ENCODE data around the gene SLIT3.

The SLIT3 gene

DNA sequence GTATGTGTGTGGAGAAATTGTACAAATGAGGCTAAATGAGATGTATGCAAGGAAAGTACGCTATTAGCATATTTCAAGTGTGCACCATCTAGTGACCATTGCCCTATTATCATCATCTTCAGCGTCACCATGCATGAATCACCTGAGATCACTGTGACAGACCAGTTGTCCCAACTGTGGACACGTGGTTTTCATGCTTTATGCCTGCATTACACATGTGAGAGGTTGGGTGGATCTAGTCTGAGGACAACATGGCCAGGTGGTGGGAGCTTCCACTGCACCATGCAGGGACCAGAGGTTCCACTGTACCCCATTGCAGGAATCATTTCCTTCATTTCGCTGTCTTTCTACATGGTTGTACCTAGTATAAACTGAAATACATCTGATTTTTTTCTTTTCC, 329.8 kb downstream of the SLIT3 start:
- Histone ChIP-seq H3K9ac (ENCODE audit: low read depth in 1 of 2, low read length in 2 of 2) (no peak overlapping the region), H3K27ac (ENCODE audit: low read depth, low read length) (no peak overlapping the region), H3K4me1 (ENCODE audit: control insufficient read depth in 1 of 2, insufficient read depth in 2 of 2, low read length in 2 of 2) (no peaks in the 10 kb centered on the region), H3K27me3 (ENCODE audit: control insufficient read depth in 1 of 2, insufficient read depth in 2 of 2, low read length in 2 of 2) (no peaks in the 10 kb centered on the region), H3K36me3 (ENCODE audit: control insufficient read depth in 1 of 2, insufficient read depth in 2 of 2, low read length in 2 of 2) (no peaks in the 10 kb centered on the region), H3K9me3 (ENCODE audit: control insufficient read depth in 1 of 2, low read length in 2 of 2) (no peaks in the 10 kb centered on the region), H3K4me3 (ENCODE audit: low read depth in 1 of 2, low read length in 2 of 2) (no peak overlapping the region)

DNA sequence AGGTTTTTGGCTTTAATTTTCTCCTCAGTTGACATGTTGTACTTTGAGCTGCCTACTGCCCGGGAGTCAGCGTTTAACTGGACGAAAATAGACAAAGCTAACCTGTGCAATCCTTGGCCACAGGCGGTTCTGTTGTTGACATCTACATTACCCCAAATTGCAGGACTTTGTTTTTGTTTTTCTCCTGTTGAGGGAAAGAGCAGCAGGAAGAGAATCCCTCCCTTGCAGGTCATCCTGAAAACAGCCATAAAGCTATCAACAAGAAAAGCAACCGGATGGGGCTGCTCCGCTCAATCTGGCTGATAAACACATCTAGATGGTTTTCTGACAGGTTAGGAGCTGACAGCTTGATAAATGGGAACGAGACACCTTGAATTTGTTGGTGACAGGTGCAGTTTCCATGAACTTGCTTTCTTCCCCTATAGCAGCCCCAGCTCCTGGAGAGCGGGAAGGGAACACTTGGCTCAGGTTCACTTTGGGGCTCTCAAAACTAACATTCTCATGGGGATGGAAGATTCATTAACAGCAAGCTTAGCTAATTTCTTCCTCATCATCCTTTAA, 331.5 kb downstream of the SLIT3 start:
- no peaks in the 10 kb centered on the region for H3K27me3 ChIP-seq (ENCODE audit: control insufficient read depth in 1 of 2, insufficient read depth in 2 of 2, low read length in 2 of 2)
- H3K27ac ChIP-seq (ENCODE audit: low read depth, low read length): no peak overlapping the region

DNA sequence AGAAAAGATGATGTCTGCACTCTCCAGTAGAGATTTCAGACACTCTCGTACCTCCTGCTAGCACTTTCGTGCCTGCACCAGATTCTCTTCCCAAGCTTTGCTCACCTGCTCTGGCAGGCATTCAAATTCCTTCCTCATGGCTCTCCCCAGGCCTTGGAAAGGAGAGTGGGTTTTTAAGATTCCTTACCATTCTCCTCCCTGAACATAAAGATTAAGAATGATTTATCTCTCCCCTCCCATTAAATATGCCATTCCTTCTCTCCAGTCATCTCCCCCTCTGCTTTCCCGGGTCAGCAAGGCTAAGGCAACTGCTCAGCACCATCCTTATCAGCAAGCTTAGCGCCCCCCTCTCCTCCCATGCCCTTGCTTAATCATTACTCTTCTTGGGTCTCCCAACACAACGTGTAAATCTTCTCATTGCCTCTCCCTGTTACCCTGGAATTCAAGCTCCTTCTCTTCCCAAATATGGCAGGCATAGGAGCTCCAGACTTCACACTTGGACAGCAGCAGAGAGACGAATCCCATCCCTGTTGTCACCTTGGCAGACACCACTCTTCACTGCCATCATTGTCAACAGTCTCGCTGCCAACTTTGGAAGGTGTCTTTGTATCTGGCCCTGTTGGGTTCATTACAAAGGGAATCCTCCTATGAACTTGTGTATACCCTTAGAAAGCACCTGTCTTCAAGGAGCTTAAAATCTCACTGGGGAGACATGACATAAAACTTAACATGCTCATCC, 332.9 kb downstream of the SLIT3 start:
- H3K4me3 ChIP-seq (ENCODE audit: low read depth in 1 of 2, low read length in 2 of 2): no peak overlapping the region
- no peak overlapping the region for H3K27ac ChIP-seq (ENCODE audit: low read depth, low read length)

More for the DNA sequence above, 331.5 kb downstream of the SLIT3 start:
- H3K36me3 ChIP-seq (ENCODE audit: control insufficient read depth in 1 of 2, insufficient read depth in 2 of 2, low read length in 2 of 2): no peaks in the 10 kb centered on the region
- H3K4me1 ChIP-seq (ENCODE audit: control insufficient read depth in 1 of 2, insufficient read depth in 2 of 2, low read length in 2 of 2): no peaks in the 10 kb centered on the region
- H3K4me3 ChIP-seq (ENCODE audit: low read depth in 1 of 2, low read length in 2 of 2): no peak overlapping the region
- H3K9me3 ChIP-seq (ENCODE audit: control insufficient read depth in 1 of 2, low read length in 2 of 2): no peaks in the 10 kb centered on the region
- H3K9ac ChIP-seq (ENCODE audit: low read depth in 1 of 2, low read length in 2 of 2): no peak overlapping the region

DNA sequence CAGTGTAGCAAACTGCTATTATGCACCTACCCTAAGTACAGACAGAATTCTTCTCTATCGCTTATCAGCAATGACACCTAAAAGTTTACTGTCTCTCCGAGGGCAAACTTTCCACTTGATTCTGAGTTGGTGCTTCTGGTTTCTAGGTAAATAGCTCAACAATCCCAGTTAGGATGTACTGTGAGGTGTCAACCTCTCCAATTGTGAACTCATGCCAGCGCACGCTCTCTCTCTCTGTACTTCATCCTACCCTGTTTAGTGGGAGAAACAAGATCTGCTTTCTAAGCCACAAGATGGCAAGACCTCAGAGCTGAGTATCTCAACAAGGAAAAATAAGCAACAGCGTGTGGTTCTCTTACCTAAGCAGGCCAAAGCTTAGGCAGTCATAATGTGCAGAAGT, 335.3 kb downstream of the SLIT3 start:
- no peak overlapping the region for H3K27ac ChIP-seq (ENCODE audit: low read depth, low read length)

More for the DNA sequence above, 332.9 kb downstream of the SLIT3 start:
- no peak overlapping the region for H3K9ac ChIP-seq (ENCODE audit: low read depth in 1 of 2, low read length in 2 of 2)
- H3K9me3 ChIP-seq (ENCODE audit: control insufficient read depth in 1 of 2, low read length in 2 of 2): no peaks in the 10 kb centered on the region
- no peaks in the 10 kb centered on the region for H3K27me3 ChIP-seq (ENCODE audit: control insufficient read depth in 1 of 2, insufficient read depth in 2 of 2, low read length in 2 of 2)
- H3K4me1 ChIP-seq (ENCODE audit: control insufficient read depth in 1 of 2, insufficient read depth in 2 of 2, low read length in 2 of 2): no peaks in the 10 kb centered on the region
- H3K36me3 ChIP-seq (ENCODE audit: control insufficient read depth in 1 of 2, insufficient read depth in 2 of 2, low read length in 2 of 2): no peaks in the 10 kb centered on the region

DNA sequence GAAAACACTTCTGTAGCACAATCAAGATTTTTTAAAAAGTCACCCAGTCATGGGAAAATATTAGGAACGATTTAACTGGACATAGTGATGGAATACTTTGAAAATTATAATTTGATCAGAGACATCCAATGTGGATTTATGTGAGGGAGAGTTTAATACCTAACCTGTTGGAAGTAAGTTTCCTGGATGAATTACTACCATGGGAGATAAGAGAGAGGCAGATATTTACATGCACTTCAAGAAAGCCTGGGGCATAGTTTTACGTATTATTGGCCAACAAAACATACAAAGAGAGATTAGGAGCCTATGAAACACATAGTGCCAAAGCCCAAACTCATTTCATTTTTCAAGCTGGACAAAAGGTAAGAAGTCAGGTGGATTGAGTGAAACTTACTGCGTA, 336.8 kb downstream of the SLIT3 start:
- no peaks in the 10 kb centered on the region for H3K4me1 ChIP-seq (ENCODE audit: control insufficient read depth in 1 of 2, insufficient read depth in 2 of 2, low read length in 2 of 2)
- no peak overlapping the region for H3K27ac ChIP-seq (ENCODE audit: low read depth, low read length)
- no peaks in the 10 kb centered on the region for H3K9me3 ChIP-seq (ENCODE audit: control insufficient read depth in 1 of 2, low read length in 2 of 2)
- H3K4me3 ChIP-seq (ENCODE audit: low read depth in 1 of 2, low read length in 2 of 2): no peak overlapping the region
- no peaks in the 10 kb centered on the region for H3K36me3 ChIP-seq (ENCODE audit: control insufficient read depth in 1 of 2, insufficient read depth in 2 of 2, low read length in 2 of 2)
- no peaks in the 10 kb centered on the region for H3K27me3 ChIP-seq (ENCODE audit: control insufficient read depth in 1 of 2, insufficient read depth in 2 of 2, low read length in 2 of 2)
- no peak overlapping the region for H3K9ac ChIP-seq (ENCODE audit: low read depth in 1 of 2, low read length in 2 of 2)

More for the DNA sequence above, 335.3 kb downstream of the SLIT3 start:
- no peaks in the 10 kb centered on the region for H3K27me3 ChIP-seq (ENCODE audit: control insufficient read depth in 1 of 2, insufficient read depth in 2 of 2, low read length in 2 of 2)
- no peak overlapping the region for H3K9ac ChIP-seq (ENCODE audit: low read depth in 1 of 2, low read length in 2 of 2)
- H3K36me3 ChIP-seq (ENCODE audit: control insufficient read depth in 1 of 2, insufficient read depth in 2 of 2, low read length in 2 of 2): no peaks in the 10 kb centered on the region
- no peaks in the 10 kb centered on the region for H3K4me1 ChIP-seq (ENCODE audit: control insufficient read depth in 1 of 2, insufficient read depth in 2 of 2, low read length in 2 of 2)
- H3K9me3 ChIP-seq (ENCODE audit: control insufficient read depth in 1 of 2, low read length in 2 of 2): no peaks in the 10 kb centered on the region
- H3K4me3 ChIP-seq (ENCODE audit: low read depth in 1 of 2, low read length in 2 of 2): no peak overlapping the region

DNA sequence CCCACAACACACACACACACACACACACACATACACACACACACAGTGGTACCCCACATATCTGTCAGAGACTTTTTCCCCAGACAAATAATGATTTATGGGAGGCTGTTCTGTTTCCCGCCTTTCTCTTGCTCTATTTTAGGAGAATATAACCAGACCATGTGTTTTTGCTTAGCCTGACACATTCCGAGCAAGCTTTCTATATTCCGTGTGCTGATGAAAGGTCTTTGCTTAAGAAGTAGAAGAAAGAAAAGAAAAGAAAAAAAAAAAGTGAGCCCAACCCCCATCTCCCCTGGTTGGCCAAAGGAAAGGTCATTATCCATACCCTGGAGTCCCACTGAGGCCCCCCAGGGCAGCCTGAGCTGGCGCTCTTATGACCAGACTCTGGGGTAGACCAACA, 338.6 kb downstream of the SLIT3 start:
- no peak overlapping the region for H3K4me3 ChIP-seq (ENCODE audit: low read depth in 1 of 2, low read length in 2 of 2)
- no peaks in the 10 kb centered on the region for H3K4me1 ChIP-seq (ENCODE audit: control insufficient read depth in 1 of 2, insufficient read depth in 2 of 2, low read length in 2 of 2)
- H3K9ac ChIP-seq (ENCODE audit: low read depth in 1 of 2, low read length in 2 of 2): no peak overlapping the region
- no peaks in the 10 kb centered on the region for H3K36me3 ChIP-seq (ENCODE audit: control insufficient read depth in 1 of 2, insufficient read depth in 2 of 2, low read length in 2 of 2)
- H3K27ac ChIP-seq (ENCODE audit: low read depth, low read length): no peak overlapping the region
- H3K9me3 ChIP-seq (ENCODE audit: control insufficient read depth in 1 of 2, low read length in 2 of 2): no peaks in the 10 kb centered on the region
- no peaks in the 10 kb centered on the region for H3K27me3 ChIP-seq (ENCODE audit: control insufficient read depth in 1 of 2, insufficient read depth in 2 of 2, low read length in 2 of 2)

DNA sequence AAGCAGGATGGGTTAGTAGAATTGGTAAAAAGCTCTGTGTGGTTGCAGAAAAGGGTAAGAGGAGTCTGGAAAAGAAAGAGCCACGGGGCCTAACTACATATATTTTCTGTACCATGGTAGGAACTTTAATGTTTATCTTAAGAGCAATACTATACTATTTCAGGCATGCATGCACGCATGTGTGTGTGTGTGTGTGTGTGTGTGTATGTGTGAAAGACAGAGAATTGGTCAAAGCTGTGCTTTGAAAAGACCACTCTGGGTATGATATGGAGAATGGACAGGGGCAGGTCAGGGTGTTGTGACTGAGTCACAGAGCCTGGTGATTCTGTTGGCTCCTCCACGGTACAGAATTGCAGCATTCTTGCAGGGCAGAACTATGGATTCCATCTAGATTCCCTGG, 339.3 kb downstream of the SLIT3 start:
- H3K4me1 ChIP-seq (ENCODE audit: control insufficient read depth in 1 of 2, insufficient read depth in 2 of 2, low read length in 2 of 2): no peaks in the 10 kb centered on the region
- H3K9me3 ChIP-seq (ENCODE audit: control insufficient read depth in 1 of 2, low read length in 2 of 2): no peaks in the 10 kb centered on the region
- H3K9ac ChIP-seq (ENCODE audit: low read depth in 1 of 2, low read length in 2 of 2): no peak overlapping the region
- H3K36me3 ChIP-seq (ENCODE audit: control insufficient read depth in 1 of 2, insufficient read depth in 2 of 2, low read length in 2 of 2): no peaks in the 10 kb centered on the region
- H3K27me3 ChIP-seq (ENCODE audit: control insufficient read depth in 1 of 2, insufficient read depth in 2 of 2, low read length in 2 of 2): no peaks in the 10 kb centered on the region
- no peak overlapping the region for H3K27ac ChIP-seq (ENCODE audit: low read depth, low read length)
- no peak overlapping the region for H3K4me3 ChIP-seq (ENCODE audit: low read depth in 1 of 2, low read length in 2 of 2)

DNA sequence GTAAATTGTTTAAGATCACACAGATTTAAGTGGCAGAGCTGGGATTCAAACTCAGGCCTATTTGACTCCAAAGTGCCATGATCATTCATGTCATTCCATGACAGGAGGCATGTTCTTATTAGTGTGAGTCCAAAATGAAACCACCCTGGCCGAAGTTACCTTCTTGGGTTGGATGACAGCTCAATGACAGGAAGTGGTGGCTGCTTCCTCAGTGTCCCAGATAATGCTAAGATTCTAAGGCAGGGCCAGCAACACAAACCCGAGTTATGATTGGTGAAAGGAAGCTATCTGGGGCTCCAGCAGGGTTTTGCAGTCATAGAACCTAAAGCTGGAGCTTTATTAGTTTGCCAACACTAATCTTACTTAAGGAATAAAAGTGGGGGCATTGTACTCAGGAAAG, 340.4 kb downstream of the SLIT3 start:
- Histone ChIP-seq H3K9me3 (ENCODE audit: control insufficient read depth in 1 of 2, low read length in 2 of 2) (no peaks in the 10 kb centered on the region), H3K36me3 (ENCODE audit: control insufficient read depth in 1 of 2, insufficient read depth in 2 of 2, low read length in 2 of 2) (no peaks in the 10 kb centered on the region), H3K27ac (ENCODE audit: low read depth, low read length) (no peak overlapping the region), H3K4me3 (ENCODE audit: low read depth in 1 of 2, low read length in 2 of 2) (no peak overlapping the region), H3K9ac (ENCODE audit: low read depth in 1 of 2, low read length in 2 of 2) (no peak overlapping the region), H3K4me1 (ENCODE audit: control insufficient read depth in 1 of 2, insufficient read depth in 2 of 2, low read length in 2 of 2) (no peaks in the 10 kb centered on the region), H3K27me3 (ENCODE audit: control insufficient read depth in 1 of 2, insufficient read depth in 2 of 2, low read length in 2 of 2) (no peaks in the 10 kb centered on the region)

DNA sequence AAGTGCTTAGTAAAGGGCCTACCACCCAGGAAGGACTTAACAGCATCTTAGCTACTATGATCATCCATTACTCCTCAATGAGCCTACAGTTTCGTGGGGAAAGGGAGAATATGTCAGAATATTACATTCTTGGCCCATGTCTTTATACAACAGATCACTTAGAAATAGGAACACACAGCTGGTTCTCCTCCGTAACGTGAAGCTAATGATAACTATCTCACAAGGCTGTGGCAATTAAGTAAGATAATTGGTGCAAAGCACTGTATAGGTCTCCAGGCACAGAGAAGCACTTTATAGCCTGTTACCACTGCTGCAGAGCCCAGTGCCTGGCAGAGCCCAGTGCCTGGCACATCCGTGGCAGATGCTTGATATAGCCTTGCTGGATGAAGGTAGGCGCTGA, 347.6 kb downstream of the SLIT3 start:
- Histone ChIP-seq H3K9me3 (ENCODE audit: control insufficient read depth in 1 of 2, low read length in 2 of 2) (no peaks in the 10 kb centered on the region), H3K4me3 (ENCODE audit: low read depth in 1 of 2, low read length in 2 of 2) (no peak overlapping the region)

DNA sequence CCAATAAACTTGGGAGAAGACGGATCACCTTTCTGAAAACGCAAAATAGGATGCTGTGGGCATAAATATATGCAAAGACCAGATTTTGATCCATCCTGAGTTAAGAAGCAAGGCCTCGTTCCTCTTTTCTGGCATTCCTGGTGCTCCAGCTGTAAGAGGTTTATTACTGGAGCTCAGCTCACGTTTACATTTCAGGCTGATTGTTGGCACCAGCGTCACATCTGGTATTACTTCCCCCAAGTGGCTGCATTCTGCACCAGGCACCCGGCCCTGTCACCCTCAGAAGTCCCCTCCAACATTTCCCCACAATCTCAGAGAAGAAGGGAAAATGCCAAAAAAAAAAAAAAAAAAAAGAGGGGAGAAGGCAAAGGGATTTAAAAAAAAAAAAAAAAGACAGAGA, 348.7 kb downstream of the SLIT3 start:
- Histone ChIP-seq H3K9me3 (ENCODE audit: control insufficient read depth in 1 of 2, low read length in 2 of 2) (no peaks in the 10 kb centered on the region), H3K9ac (ENCODE audit: low read depth in 1 of 2, low read length in 2 of 2) (no peak overlapping the region), H3K27me3 (ENCODE audit: control insufficient read depth in 1 of 2, insufficient read depth in 2 of 2, low read length in 2 of 2) (no peaks in the 10 kb centered on the region), H3K27ac (ENCODE audit: low read depth, low read length) (no peak overlapping the region), H3K36me3 (ENCODE audit: control insufficient read depth in 1 of 2, insufficient read depth in 2 of 2, low read length in 2 of 2) (no peaks in the 10 kb centered on the region), H3K4me3 (ENCODE audit: low read depth in 1 of 2, low read length in 2 of 2) (no peak overlapping the region), H3K4me1 (ENCODE audit: control insufficient read depth in 1 of 2, insufficient read depth in 2 of 2, low read length in 2 of 2) (no peaks in the 10 kb centered on the region)

More for the DNA sequence above, 347.6 kb downstream of the SLIT3 start:
- no peaks in the 10 kb centered on the region for H3K4me1 ChIP-seq (ENCODE audit: control insufficient read depth in 1 of 2, insufficient read depth in 2 of 2, low read length in 2 of 2)
- no peak overlapping the region for H3K27ac ChIP-seq (ENCODE audit: low read depth, low read length)
- H3K27me3 ChIP-seq (ENCODE audit: control insufficient read depth in 1 of 2, insufficient read depth in 2 of 2, low read length in 2 of 2): no peaks in the 10 kb centered on the region
- no peak overlapping the region for H3K9ac ChIP-seq (ENCODE audit: low read depth in 1 of 2, low read length in 2 of 2)
- no peaks in the 10 kb centered on the region for H3K36me3 ChIP-seq (ENCODE audit: control insufficient read depth in 1 of 2, insufficient read depth in 2 of 2, low read length in 2 of 2)
